Ovary (tissue), 3 donors: ENCODE data around the gene EPHA2.

Experiments used
- POLR2A ChIP-seq: fragments of 450-650 bp; IDR thresholded peaks from one replicate; pipeline ENCODE4 v1.6.1; 2017; ENCODE audit warnings: antibody characterized with exemption, mild to moderate bottlenecking, moderate library complexity
- TF ChIP-seq, protein P1 (sequence below), 3 donors: fragments of 450-650 bp in 2 of 3; fragments of 200-600 bp in 1 of 3; IDR thresholded peaks; one replicate each; pipeline versions ENCODE4 v1.5.1 to v1.8.0; 2016 to 2022; ENCODE audit warnings: antibody characterized with exemption in 3 of 3, mild to moderate bottlenecking in 1 of 3
- donor health status: DM: no; HTN: no; CAD: no.

DNA sequence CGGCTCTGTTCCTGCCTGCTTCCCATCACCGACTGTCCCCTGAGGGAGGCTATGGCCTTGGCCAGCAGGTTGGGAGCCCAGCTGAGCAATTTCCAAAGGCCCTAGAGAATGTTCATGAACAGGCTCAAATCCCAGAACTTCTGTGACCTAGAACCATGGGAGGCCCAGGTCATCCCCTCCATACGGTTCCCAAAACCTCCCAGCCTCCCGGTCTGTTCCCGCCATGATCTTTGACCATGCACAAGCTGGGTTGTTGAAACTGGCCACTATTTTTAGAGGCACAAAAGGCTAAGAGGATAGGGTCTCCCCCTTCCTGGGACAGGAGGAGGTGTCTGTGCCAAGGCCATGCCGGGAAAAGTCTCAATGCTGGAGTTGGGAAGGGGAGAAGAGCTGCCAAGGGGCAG is 27.5 kb downstream of the EPHA2 start:
- no peak for TF ChIP-seq POLR2A
- TF ChIP-seq, protein P1, sequence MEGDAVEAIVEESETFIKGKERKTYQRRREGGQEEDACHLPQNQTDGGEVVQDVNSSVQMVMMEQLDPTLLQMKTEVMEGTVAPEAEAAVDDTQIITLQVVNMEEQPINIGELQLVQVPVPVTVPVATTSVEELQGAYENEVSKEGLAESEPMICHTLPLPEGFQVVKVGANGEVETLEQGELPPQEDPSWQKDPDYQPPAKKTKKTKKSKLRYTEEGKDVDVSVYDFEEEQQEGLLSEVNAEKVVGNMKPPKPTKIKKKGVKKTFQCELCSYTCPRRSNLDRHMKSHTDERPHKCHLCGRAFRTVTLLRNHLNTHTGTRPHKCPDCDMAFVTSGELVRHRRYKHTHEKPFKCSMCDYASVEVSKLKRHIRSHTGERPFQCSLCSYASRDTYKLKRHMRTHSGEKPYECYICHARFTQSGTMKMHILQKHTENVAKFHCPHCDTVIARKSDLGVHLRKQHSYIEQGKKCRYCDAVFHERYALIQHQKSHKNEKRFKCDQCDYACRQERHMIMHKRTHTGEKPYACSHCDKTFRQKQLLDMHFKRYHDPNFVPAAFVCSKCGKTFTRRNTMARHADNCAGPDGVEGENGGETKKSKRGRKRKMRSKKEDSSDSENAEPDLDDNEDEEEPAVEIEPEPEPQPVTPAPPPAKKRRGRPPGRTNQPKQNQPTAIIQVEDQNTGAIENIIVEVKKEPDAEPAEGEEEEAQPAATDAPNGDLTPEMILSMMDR (IDR thresholded peaks at IDR 0.05) = no peak
